HuH-7 (cell line): Measurements from ENCODE around the gene DOK4.

ENCODE experiments used
- DNase-seq: peaks from one replicate; pipeline ENCODE4 v3.0.0; 2011; ENCODE audit warnings: low spot score

DOK4 gene

DNA sequence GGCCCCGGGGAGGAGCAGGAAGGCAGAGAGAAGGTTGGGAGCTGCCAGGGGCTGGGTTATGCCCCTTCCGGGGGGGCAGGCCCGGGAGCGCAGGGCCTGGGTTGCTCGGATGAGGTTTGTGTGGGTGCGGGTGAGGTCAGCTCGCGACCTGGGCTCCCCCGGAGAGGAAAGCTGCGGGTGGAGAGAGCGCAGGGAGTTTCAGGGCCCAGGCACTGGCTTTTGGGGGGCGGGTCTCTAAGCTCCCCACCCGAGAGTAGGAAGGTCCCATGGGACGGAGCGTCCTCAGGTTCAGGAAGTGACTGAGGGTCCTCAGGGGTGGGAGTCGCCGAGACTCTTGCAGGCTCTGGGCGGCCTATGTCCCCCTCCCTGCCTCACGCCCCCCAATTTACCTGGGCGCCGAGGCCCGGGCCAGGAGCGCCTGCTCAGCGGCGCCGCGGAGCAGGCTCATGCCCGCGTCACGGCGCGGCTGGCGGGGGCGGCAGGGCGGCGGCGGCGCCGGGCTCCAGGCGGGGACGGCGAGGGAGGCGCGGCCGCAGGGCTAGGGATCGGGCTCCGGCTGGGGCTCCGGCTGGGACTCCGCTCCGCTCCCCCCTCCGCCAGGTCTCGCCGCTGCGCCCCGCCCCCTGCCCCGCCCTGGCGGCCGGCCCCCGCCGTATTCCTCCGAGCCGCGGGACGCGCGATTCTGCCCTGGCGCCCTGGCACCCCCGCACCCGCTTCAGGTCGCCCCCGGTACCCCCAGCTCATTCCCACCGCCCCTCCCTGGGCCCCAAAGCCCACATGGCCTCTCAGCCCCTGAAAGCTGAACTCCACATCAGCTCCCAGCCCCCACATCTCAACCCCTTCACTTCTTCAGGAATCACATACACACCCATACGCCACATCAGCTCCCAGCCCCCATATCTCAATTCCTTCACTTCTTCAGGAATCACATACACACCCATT is at the start of gene DOK4:
Gene DOK4, minus strand, starts transcription at position 578 of the 942 bp plus-strand sequence. CDS start 6,986 bp downstream, outside the sequence.
- peak; percentile 89 for DNase-seq

DNA sequence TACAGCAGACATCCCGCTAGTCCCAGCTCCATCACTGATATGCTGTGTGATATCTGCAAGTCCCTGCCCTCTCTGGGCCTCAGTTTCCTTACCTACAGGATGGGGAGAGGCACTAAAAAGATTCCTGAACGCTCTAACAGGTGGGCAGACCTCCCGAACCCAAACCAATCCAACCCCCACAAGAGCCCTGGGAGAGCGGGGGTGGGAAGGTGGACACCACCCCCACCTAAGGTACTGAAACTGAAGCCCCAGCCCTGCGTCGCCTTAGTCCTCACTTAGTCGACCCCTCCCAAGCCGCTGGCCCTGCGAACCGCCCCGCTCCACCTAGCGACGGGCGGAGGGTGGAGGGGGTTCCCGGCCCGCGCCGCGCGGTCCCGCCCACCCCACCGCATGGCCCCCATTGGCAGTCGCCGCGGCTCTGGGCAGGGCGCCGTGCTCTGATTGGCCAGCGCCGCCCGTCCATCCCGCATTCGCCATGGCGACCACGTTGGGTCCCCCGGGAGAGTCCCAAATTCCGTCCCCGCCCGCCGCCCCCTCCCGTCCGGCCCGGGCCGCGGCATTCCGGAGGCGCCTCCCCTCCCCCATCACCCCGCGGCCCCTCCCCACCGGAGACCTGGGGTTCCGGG is 49.5 kb upstream of the DOK4 start:
- DNase-seq: peak; percentile 98

DNA sequence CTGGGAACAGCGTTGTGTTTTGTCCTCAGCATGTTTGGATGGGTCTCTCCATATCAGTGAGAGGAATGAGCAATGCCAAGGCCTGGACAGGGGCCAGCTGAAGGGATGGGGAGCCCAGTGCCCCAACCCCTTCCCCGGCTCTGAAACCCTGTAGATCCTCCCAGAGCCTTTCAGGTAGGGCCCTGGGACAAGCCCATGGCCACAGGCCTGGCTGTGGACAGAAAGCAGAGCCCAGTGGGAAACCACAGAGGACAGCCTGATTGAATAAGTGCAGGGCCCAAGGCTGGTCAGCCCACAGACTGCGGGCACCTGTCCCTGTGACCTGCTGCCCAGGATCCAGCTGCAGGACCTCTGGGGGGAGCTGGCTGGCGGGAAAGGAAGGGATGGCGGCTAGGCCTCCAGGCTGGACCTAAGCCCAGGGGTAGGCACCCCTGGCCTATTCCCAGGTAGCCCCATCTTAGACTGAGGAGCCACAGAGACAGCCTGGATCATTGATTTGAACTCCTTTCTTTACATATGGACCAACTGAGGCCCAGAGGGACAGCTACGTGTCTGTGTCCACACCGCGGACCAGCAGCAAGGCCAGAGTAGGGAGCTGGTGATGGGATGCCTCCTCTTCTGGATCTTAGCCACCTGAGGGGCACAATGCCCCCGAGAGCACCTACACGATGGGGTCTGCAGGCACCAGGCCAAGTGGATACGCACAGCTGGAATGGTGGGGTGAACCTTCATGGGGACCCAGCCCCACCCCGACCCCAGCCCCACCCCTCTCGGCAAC is 48.8 kb upstream of the DOK4 start:
- DNase-seq: peak; percentile 1

DNA sequence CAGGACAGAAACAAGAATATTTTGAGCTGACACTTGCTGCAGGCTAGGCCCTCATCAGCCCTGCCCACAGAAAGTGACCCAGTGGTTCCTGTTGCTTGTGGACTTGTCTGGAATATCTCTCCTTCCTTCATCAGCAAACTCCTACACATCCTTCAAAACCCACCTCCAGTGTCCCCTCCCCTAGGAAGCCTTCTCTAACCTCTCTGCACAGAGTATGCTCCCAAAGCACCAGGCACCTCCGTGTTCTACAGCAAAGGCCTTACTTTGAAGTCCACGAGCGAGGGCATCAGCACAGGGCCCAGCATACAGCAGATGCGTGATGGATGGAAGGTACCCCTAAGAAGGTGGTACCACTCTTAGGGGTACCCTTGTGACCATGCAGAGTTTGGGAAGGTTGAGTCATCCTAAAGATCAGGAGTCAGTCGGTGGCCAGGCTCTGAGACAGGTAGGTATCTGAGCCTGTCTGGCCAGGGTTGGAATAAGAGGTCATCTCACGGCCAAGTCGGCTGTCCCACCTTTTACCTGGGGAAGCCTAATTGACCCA is 48.1 kb upstream of the DOK4 start:
- DNase-seq: no peak

DNA sequence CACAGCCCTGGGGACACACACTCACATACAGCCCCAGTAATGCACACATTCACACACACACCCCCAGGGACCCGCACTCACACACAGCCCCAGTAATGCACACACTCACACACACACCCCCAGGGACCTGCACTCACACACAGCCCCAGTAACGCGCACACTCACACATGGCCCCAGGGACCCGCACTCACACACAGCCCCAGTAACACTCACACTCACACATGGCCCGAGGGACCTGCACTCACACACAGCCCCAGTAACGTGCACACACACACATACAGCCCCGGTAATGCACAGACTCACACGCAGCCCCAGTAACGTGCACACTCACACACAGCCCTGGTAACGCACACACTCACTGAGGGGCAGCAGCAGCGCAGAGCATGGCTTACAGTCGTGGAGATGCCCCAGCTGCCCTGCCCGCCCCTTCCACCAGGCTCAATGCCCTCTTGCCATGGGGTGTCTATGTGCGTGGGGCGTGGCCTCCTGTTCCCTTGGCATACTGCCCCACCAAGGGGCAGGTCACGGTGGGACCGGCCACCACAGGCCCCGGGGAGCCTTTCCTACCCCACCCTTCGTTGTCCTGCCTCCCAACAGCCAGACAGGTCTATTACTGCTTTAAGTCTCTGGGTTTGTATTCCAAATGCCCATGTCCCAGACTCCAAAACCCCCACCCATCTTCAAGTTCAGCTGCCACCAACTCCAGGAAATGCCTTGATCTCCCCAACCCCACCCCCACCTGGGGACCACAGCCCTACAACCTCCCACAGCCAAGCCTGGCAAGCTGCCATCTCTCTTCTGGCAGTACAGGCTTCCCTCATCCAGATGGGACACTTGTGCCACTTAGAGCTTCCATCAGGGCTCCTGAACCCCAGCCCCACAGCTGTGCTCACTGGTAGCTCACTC is 47.4 kb upstream of the DOK4 start:
- peak; percentile 1 for DNase-seq

DNA sequence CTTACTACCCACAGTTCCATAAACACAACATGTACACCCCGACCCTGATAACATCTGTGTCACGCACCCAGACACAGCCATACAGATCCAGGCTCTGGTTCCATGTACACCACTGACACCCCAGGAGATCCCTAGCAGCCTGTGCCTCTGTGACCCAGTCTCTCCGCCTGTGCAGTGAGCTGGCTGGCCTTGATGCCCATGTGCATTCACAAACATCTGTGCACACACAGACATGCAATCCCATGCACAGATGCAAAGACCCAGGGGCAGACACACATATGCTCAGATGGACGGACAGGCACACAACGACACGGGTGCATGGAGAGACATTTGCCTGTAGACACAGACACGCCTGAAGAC is 46.0 kb upstream of the DOK4 start:
- peak; percentile 1 for DNase-seq

DNA sequence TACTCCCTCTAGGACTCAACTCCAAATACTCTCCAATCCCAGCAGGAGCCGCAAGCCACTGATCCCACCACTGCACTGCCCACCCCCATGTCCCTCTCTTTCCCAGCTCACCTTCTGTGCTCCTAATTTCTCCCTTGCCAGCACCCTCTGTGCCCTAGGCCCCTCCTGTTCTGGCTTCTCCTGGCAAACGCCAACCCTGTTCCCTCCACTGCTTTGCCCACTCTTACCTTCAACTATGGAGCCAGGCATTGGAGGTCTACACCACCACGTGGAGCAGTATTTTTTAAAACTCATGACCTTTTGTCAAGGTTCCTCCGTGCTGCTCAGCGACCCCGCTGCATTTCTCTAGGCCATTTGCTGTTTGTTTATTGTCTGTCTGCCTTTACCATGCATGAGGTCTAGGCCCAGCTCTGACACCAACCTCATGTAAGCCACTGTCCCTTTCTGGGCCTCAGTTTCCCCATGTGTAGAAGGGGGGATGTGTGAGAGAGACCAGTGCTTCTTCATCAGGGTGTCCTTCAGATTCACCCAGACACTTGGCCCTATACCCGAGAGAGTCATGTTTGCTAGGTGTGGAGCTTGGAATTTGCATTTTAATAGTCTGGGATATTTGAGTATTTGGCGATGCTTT is 45.5 kb upstream of the DOK4 start:
- DNase-seq: peak; percentile 0

DNA sequence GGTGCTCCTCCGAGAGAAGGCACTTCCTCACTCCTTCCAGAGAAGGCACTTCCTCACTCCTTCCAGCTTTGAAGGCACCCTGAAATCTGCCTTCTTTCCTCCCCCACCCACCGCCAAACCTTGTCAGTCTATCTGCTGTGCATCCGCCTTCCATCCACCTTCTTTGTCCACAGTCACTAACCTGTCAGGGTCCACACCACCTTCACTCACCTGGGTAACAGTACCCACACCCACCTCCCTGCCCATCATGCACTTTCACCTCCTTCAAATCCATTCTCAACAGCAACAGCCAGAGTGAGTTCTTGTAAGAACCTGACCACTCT is 44.9 kb upstream of the DOK4 start:
- no peak for DNase-seq

DNA sequence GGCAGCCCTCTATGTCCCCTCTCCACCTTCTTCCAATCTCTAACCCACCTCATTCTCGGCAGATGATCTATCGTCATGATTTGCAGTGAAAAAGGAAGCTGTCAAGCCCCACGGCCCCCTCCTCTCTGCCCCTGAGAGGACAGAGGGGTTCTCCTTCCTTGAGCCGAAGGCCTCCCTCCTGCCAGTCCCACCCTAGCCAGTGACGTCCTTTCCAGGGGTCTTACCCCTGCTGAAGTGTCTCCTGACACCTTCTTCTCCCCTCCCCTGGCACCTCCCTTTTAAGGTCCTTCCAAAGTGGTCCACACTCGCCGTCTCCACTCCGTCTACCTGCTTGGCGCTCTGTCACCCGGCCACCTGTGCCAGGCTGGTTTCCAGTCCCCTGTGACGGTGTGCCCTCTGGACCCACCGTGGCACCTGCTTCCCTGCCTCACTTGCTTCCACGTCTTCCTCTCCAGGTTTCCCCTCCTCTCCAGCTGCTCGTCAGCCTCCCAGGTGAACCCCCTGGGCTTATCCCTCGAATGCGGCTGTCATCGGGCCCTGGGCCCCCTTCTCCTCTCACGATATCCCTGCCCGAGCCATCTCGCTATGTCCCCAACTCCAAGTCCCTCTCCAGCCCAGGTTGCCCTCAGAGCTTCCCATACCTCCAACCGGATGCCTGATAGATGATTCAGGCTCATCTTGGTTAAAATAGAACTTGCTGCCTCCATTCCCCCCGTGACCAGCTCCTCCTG is 44.4 kb upstream of the DOK4 start:
- DNase-seq: no peak

DNA sequence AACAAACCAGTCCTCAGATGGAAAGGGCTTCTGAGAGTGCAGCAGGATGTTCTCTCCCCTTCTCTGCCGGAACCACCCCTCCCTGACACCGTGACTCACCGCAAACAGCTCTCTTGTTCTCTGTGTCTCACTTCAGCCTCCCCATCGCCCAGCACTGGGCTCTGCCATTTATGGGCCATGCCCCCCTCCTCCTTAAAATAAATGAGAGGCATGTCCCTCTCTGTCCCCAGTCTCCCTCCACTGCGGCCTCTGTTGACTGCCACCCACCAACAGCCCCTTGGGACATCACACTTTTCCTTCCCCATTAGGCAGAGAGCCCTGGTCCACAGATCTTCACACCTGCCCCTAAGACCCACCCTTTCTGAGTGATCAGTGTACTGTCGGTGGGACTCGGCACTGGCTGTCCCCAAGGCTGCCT is 43.8 kb upstream of the DOK4 start:
- no peak for DNase-seq

DNA sequence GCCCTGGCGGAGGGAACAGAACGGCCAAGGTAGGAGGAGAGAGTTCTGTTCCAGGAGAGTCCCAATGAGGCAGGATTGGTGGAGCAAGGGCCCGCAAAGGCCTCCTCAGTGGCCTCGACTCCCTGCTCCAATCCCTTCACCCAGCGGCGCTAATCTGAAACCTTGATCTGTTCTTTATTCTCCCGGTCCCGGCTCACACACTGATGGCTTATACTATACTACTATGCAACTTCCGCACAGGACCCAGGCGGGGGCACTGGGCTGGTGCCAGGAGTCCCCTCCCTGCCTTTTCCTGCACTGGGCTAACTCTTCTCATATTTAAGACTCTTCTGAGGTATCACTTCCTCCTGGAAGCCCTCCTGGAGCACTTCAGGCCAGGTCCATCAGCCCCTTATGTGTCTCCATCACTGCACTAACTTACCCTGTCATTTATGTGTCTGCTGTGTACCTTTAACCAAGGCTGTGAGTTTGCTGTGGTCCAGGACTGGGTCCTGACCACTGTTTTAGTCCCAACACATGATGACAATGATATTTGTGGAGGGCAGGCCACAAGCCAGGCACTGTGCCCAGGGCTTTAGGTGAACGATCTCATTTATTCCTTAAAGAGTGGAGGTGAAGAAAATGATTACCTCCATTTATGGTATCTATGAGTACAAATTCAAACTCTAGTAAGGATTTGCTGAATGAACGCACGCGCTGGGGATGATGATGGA is 43.3 kb upstream of the DOK4 start:
- no peak for DNase-seq

DNA sequence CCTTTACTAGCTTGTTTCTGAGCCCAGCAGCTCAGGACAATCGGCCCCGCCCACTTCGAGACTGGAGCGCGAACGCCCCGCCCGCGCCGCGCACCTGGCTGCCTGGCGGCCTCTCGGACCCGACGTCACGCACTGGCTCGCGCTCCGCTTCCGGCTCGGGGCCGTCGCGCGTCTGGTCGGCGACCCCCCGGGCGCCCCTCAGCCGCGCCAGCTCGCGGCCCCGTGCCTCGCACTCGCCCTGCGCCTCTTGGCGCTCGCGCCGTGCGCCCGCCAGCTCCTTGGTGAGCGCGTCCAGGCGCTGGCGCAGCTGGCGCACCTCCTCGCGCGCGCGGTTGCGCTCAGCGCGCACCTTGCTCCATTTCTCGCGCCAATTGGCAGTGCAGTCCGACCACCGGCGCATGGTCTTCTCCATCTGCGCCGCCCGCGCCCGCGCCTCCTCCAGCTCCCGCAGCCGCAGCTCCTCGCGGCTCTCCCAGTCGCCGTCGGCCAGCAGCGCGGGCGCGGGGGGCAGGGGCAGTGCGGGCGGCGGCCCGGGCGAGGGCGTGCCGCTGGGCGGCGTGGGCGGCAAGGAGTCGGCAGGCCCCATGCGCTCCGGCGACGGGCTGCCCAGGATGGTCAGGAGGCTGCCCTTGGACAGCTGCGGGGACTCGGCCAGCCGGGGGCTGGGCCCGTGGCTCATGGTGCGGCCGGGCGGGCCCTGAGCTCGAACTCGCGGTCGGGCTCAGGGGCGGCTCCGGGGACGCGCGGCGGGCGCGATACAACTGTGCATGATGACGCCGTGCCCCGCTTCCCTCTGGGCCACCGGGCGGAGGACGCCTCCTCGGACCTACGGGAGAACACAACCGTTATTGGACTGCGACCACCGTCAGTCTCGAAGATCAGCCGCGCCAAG is 42.5 kb upstream of the DOK4 start:
- DNase-seq: peak; percentile 51

DNA sequence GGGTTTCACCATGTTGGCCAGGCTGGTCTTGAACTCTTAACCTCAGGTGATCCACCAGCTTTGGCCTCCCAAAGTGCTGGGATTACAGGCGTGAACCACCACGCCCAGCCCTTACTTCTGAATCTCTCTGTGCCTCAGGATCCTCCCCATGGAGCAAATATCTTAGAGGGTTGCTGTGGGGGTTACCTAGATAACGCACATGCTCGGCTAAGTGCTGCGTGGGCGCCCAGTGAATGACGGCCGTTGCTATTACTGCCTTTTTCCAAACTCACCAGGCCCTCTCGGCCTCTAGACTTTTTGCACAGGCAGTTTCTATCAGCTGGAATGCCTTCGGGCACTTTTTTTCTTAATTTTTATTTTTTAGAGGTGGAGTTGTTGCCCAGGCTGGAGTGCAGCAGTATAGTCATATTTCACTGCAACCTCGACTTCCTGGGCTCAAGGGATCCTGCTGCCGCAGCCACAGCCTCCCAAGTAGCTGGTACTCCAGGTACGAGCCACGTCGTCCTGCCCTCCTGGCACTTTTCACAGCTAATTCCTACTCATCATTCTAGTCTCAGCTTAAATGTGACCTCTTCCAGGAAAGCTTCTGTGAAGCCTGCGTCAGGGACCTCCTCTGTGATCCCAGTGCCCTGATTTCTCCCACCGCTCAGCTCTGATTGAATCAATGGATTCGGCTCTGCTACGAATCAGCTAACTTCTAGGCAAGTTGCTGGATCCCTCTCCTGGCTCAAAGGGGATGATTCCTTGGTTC is 41.5 kb upstream of the DOK4 start:
- DNase-seq: no peak

DNA sequence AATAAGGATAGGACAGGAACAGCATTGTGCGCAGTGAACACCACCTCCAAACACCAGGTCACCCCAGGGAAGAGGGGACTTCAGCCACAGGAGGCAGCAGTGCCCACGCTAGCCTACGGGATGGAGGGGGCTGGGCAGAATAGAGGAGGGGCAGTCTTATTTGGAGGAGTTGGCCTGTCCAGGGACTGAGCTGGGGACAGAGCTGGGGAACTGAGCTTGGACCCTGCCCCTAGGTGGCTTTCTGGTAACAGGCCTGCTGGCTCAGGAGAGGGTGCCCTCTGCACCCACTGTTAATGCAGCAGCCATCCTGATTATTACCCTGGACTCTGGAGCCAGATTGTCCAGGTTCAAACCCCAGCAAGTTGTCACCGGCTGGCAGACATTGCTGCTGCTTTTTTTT is 40.7 kb upstream of the DOK4 start:
- DNase-seq: no peak

DNA sequence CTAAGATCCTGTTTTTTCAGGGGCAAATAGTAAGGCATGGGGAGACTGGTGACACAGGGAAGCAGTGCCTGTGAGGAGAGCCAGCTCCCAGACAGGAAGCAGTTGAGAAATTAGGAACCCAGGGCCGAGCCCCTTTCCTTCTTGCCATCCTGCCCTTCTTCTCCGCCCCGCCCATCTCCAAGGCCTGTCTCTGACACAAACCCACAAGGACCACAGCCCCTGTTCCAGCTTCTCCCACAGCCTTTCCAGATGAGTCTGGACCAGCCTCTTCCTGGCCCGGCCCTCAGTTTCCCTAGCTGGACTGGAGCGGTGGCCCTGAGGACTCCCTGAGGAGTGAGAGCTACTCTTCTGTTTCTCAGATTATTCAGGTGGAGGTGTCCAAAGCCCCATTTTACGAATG is 40.2 kb upstream of the DOK4 start:
- DNase-seq: no peak

DNA sequence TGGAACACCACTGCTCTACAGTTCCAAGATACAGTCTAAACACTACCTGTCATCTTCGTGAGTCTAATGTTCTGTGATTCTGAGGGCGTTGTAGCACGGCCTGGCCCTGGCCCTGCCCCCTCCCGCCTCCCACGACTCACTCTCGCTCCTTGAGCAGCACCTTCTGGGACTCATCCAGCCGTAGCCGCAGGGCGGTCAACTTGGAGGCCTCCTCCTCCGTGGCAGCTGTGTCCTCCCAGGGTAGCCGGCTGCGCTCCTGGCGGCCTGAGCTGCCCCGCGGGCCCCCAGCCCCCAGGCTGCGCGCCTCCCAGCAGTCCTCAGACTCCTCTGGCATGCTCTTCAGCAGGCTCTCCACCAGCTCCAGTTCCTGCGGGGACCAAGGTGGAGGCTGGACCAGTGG is 39.5 kb upstream of the DOK4 start:
- no peak for DNase-seq

DNA sequence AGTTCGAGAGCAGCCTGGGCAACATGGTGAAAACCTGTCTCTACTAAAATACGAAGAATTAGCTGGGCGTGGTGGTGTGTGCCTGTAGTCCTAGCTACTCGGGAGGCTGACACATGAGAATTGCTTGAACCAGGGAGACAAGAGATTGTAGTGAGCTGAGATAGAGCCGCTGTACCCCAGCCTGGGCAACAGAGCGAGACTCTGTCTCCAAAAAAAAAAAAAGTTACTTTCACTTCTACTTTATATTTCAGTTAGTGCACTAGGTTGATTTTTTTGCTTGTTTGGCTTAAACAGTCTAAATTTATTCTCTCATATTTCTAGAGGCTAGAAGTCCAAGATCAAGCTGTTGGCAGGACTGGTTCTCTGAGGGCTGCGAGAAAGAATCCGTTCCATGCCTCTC is 36.7 kb upstream of the DOK4 start:
- no peak for DNase-seq

DNA sequence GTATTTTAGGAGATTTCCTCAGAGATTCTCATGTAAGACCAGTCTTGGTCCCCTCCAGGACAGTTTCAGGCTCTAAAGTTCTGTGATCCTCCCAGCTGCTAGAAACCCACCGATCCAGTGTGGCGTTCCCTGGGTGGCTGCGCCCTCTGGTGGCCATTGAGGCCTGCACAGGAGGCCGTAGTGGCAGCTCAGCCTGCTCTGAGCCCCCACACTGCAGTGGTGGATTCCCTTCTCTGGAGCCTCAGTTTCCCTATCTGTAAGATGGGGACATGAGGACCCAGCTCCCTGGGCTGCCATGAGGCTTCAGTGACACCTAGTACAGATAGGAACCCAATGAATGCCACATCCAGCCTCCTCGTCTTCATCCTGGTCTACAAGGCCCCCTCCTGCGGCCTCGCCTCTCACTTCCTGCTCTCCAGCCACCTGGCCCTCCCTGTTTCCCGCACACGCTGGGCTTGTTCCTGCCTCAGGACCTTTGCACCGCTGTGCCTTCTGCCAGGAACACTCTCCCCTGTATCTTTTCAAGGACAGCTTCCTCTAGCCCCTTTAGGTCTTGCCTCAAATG is 33.6 kb upstream of the DOK4 start:
- DNase-seq: peak; percentile 95
